ENCODE measurements around the gene GPR25. TPM values are rescaled to one million over a fixed set of nuclear protein-coding genes. Genes with fewer than 3 reads are reported as not detected.

The GPR25 gene
- total RNA-seq = 0.33 TPM in 1 of 2 replicates, not detected in the other

GRCh38 chr1:200872446-200873115 is at the start of gene GPR25:
GPR25 (plus strand) TSS chr1:200872981; CDS start chr1:200873038, 57 bp downstream.

GRCh38 chr1:200894712-200895442 is 22.1 kb downstream of the GPR25 start, which contains the start of gene INAVA:
INAVA (plus strand) TSS chr1:200894900; CDS start chr1:200898401, 3,501 bp downstream.

Other genes starting within 250 kb of the GPR25 start
- 6.8 and 7.8 TPM in 2 replicates for gene DDX59, start 203.1 kb upstream of the GPR25 start, total RNA-seq
- gene CAMSAP2, start 134.1 kb upstream of the GPR25 start, total RNA-seq = 10.9 and 14.7 TPM in 2 replicates
- 23.2 and 35.4 TPM in 2 replicates for gene INAVA, start 21.9 kb downstream of the GPR25 start, total RNA-seq
- 3.0 and 7.3 TPM in 2 replicates for gene KIF21B, start 150.7 kb downstream of the GPR25 start, total RNA-seq
- gene CACNA1S, start 239.4 kb downstream of the GPR25 start, total RNA-seq = not detected in 2 replicates

All from mesangial cell (primary cell).